Gastrocnemius medialis (tissue), 4 donors: ENCODE data around the gene FOXP2. TPM values are rescaled to one million over a fixed set of nuclear protein-coding genes. Genes with fewer than 3 reads are reported as not detected.
"Not testable (repeated sequence)": the region's sequence is repeated elsewhere in the genome, so short reads cannot be mapped to it uniquely, and the experiment has no call there.

Experiments
- ATAC-seq, 2 donors: fragments of 150-250 bp; one replicate each; pipeline ENCODE4 v1.9.1; 2016
- DNase-seq, 2 donors: peaks; one replicate each; pipeline ENCODE4 v3.0.0-alpha.2; 2019
- H3K27ac ChIP-seq, 4 donors: fragments of 200-600 bp; sonication (generic); 1 replicate in 1 of 4; 2 replicates in 3 of 4; pipeline ENCODE4 v1.5.1; 2016 to 2018; ENCODE audit warnings: mild to moderate bottlenecking in 2 of 4, moderate library complexity in 1 of 4
- H3K27me3 ChIP-seq, 3 donors: fragments of 200-600 bp; sonication (generic) in 2 of 3; 1 replicate in 1 of 3; 2 replicates in 2 of 3; pipeline versions ENCODE4 v1.5.1 to v1.6.0; 2016 to 2019; ENCODE audit warnings: mild to moderate bottlenecking in 1 of 3, moderate library complexity in 1 of 3
- H3K36me3 ChIP-seq, 2 donors: fragments of 200-600 bp; sonication (generic) in 1 of 2; one replicate each; pipeline ENCODE4 v1.5.1; 2017 to 2018
- H3K4me1 ChIP-seq, 2 donors: fragments of 200-600 bp; sonication (generic) in 1 of 2; one replicate each; pipeline ENCODE4 v1.5.1; 2016 to 2017; ENCODE audit warnings: mild to moderate bottlenecking in 2 of 2
- H3K4me3 ChIP-seq, 4 donors: fragments of 200-600 bp; sonication (generic) in 3 of 4; 1 replicate in 1 of 4; 2 replicates in 3 of 4; pipeline ENCODE4 v1.5.1; 2016 to 2019; ENCODE audit warnings: mild to moderate bottlenecking in 2 of 4
- H3K9me3 ChIP-seq, 3 donors: fragments of 200-600 bp; sonication (generic) in 2 of 3; 1 replicate in 1 of 3; 2 replicates in 2 of 3; pipeline ENCODE4 v1.5.1; 2016 to 2019
- CTCF ChIP-seq, 5 experiments: fragments of 450-650 bp in 3 of 5; fragments of 200-600 bp in 2 of 5; sonication (generic) in 2 of 5; IDR thresholded peaks in 4 of 5; conservative IDR thresholded peaks in 1 of 5; 1 replicate in 4 of 5; 2 replicates in 1 of 5; pipeline ENCODE4 v1.5.1; 2016 to 2019; ENCODE audit warnings: antibody characterized with exemption in 5 of 5, mild to moderate bottlenecking in 3 of 5, moderate library complexity in 3 of 5
- POLR2A ChIP-seq, 2 donors: fragments of 450-650 bp; IDR thresholded peaks; one replicate each; pipeline ENCODE4 v1.6.1; 2017; ENCODE audit warnings: antibody characterized with exemption in 2 of 2, mild to moderate bottlenecking in 2 of 2, moderate library complexity in 2 of 2
- in situ Hi-C, 4 donors: fragments of 200-750 bp; cut with MboI; loops; one replicate each; pipeline versions ENCODE4 v1.15.0 to v1.8.0; 2017; ENCODE audit warnings: low sequenced_read_pairs in 4 of 4
- intact Hi-C: fragments of 100-400 bp; cut with DNase I; formaldehyde crosslinking; loops from one replicate; pipeline ENCODE4 v1.15.1; 2023; ENCODE audit warnings: low total_unique reads
- total RNA-seq, 4 donors: library from RNA; depleted of rRNA; stranded (reverse); fragments of >200 nt; gene quantifications; one replicate each; pipeline versions ENCODE4 v1.1.0 to v1.2.3, GENCODE V29; 2016

FOXP2 gene
- total RNA-seq, 4 donors from 2014 or later, result 4.9 to 16.9 (median 7.5) TPM

GRCh38 chr7:114540291-114540690 is 125.7 kb downstream of the FOXP2 start:
- TF ChIP-seq POLR2A (IDR thresholded peaks at IDR 0.05), result no peak
- no peak for TF ChIP-seq CTCF (IDR thresholded peaks at IDR 0.05 in 4 of 5, conservative IDR thresholded peaks at IDR 0.05 in 1 of 5)
- no peak overlapping the region for H3K4me3 ChIP-seq
- no peaks in the 10 kb centered on the region for H3K36me3 ChIP-seq
- in situ Hi-C loops, result loop anchor here in 2 of 4 donors (25.0 kb wide), 1 partner anchor 453 kb away; no protein-coding TSS in a partner anchor
- no peaks in the 10 kb centered on the region for H3K27me3 ChIP-seq
- H3K4me1 ChIP-seq, result no peaks in the 10 kb centered on the region
- DNase-seq, result no peak
- H3K27ac ChIP-seq, result no peak overlapping the region
- intact Hi-C loops, result no loop called here
- no peaks in the 10 kb centered on the region for H3K9me3 ChIP-seq
- no peak for ATAC-seq

- in situ Hi-C loops, result loop anchor here in 2 of 4 donors (25.0 kb wide), 1 partner anchor 460 kb away; no protein-coding TSS in a partner anchor
- ATAC-seq, intact Hi-C loops: not testable (repeated sequence)
Measured at GRCh38 chr7:114547346-114547745, 132.7 kb downstream of the FOXP2 start.

GRCh38 chr7:114548081-114548980 is 133.7 kb downstream of the FOXP2 start:
- no peak for TF ChIP-seq CTCF (IDR thresholded peaks at IDR 0.05 in 4 of 5, conservative IDR thresholded peaks at IDR 0.05 in 1 of 5)
- no peak for TF ChIP-seq POLR2A (IDR thresholded peaks at IDR 0.05)
- ATAC-seq, result no peak
- Histone ChIP-seq H3K27me3 (no peaks in the 10 kb centered on the region), H3K4me3 (no peak overlapping the region), H3K36me3 (no peaks in the 10 kb centered on the region), H3K27ac (no peak overlapping the region), H3K9me3 (no peaks in the 10 kb centered on the region), H3K4me1 (no peaks in the 10 kb centered on the region)
- in situ Hi-C loops (loop anchor here in 2 of 4 donors (25.0 kb wide), 1 partner anchor 461 kb away; no protein-coding TSS in a partner anchor), intact Hi-C loops (no loop called here)
- DNase-seq, result no peak

More at GRCh38 chr7:114547346-114547745, 132.7 kb downstream of the FOXP2 start:
- H3K36me3 ChIP-seq, H3K27ac ChIP-seq, H3K4me1 ChIP-seq, DNase-seq, H3K27me3 ChIP-seq, H3K4me3 ChIP-seq, H3K9me3 ChIP-seq: not testable (repeated sequence)

GRCh38 chr7:114554781-114555537 is 140.3 kb downstream of the FOXP2 start:
- DNase-seq (peak; percentile 28 to 46), ATAC-seq (peak; percentile 100)
- no peak overlapping the region for H3K4me3 ChIP-seq
- in situ Hi-C loops (no loop called here), intact Hi-C loops (loop anchor here (1.0 kb wide), 1 partner anchor 469 kb away; no protein-coding TSS in a partner anchor)
- no peaks in the 10 kb centered on the region for H3K36me3 ChIP-seq
- no peaks in the 10 kb centered on the region for H3K9me3 ChIP-seq
- peak overlapping the region in 2 of 4 donors; percentile 63 to 69 for H3K27ac ChIP-seq
- no peak for TF ChIP-seq POLR2A (IDR thresholded peaks at IDR 0.05)
- TF ChIP-seq CTCF (IDR thresholded peaks at IDR 0.05 in 4 of 5, conservative IDR thresholded peaks at IDR 0.05 in 1 of 5), result no peak
- H3K27me3 ChIP-seq, result no peaks in the 10 kb centered on the region
- peaks cover 6 to 15% of the 10 kb centered on the region in 2 donors for H3K4me1 ChIP-seq

- ATAC-seq, result no peak
- in situ Hi-C loops, result no loop called here
Measured at GRCh38 chr7:114567416-114567815, 152.8 kb downstream of the FOXP2 start.

More at GRCh38 chr7:114567416-114567815, 152.8 kb downstream of the FOXP2 start:
- intact Hi-C loops, result no loop called here
- no peak for DNase-seq
- TF ChIP-seq POLR2A (IDR thresholded peaks at IDR 0.05) (no peak), CTCF (IDR thresholded peaks at IDR 0.05 in 4 of 5, conservative IDR thresholded peaks at IDR 0.05 in 1 of 5) (no peak)
- Histone ChIP-seq H3K4me3 (no peak overlapping the region), H3K4me1 (no peaks in the 10 kb centered on the region), H3K36me3 (no peaks in the 10 kb centered on the region), H3K27me3 (no peaks in the 10 kb centered on the region), H3K9me3 (no peaks in the 10 kb centered on the region), H3K27ac (no peak overlapping the region)
